Upper lobe of left lung (tissue), 4 donors: Measurements from ENCODE around the gene SPPL3.

ENCODE experiments used
- CTCF ChIP-seq, 6 experiments: fragments of 450-650 bp in 4 of 6; fragments of 200-600 bp in 2 of 6; sonication (generic) in 2 of 6; IDR thresholded peaks; one replicate each; pipeline ENCODE4 v1.5.1; 2016 to 2019; ENCODE audit warnings: antibody characterized with exemption in 6 of 6
- EP300 ChIP-seq, 4 donors: sonication (generic); formaldehyde crosslinking; IDR thresholded peaks; one replicate each; pipeline ENCODE4 v1.5.1; 2017; ENCODE audit warnings: antibody characterized with exemption in 4 of 4, control low read depth in 2 of 4
- POLR2A ChIP-seq, 4 donors: fragments of 450-650 bp; IDR thresholded peaks; one replicate each; pipeline ENCODE4 v1.5.1; 2016 to 2017; ENCODE audit warnings: antibody characterized with exemption in 4 of 4, mild to moderate bottlenecking in 2 of 4
- POLR2AphosphoS5 ChIP-seq, 2 donors: sonication (generic); formaldehyde crosslinking; IDR thresholded peaks; one replicate each; pipeline ENCODE4 v1.5.1; 2017; ENCODE audit warnings: antibody characterized with exemption in 2 of 2

DNA sequence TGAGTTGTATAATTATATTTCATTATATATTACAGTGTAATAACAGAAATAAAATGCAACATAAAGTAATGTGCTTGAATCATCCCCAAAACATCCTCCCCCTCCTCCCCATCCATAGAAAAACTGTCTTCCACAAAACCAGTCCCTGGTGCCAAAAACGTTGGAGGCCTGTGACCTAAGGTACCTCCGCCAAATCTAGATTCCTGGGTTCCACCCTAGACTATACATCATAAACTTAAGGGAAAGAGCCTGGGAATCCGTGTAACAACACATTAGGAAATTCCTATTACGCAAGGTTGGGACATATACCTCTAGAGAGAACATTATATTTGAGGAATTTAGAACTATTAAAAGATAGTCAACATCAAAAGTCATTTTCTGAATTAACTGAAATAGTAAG lies 38.0 kb downstream of the SPPL3 start:
- TF ChIP-seq CTCF (IDR thresholded peaks at IDR 0.05) (no peak), POLR2AphosphoS5 (IDR thresholded peaks at IDR 0.05) (no peak), EP300 (IDR thresholded peaks at IDR 0.05) (no peak), POLR2A (IDR thresholded peaks at IDR 0.05) (no peak)
